Measurements from ENCODE around the gene TNS2. TPM values are rescaled to one million over a fixed set of nuclear protein-coding genes. Genes with fewer than 3 reads are reported as not detected.
A peak's percentile ranks its signal among the peaks of the same experiment; 100 is the strongest.
"Not testable (repeated sequence)": the region's sequence is repeated elsewhere in the genome, so short reads cannot be mapped to it uniquely, and the experiment has no call there.

Gene TNS2
- total RNA-seq, 2 experiments from 2014 or later: 2.3 to 3.0 TPM

GRCh38 chr12:53006810-53007309 lies 43.0 kb upstream of the TNS2 start:
- ATAC-seq (ENCODE audit: poor library complexity): peak; percentile 27
- ChIA-PET CTCF (interaction anchor here (0.8 to 1.3 kb wide), 3 partner anchors 12 to 981 kb away, joined by 3 to 5 read pairs (median 4); no protein-coding TSS in a partner anchor), POLR2A (interaction anchor here (0.8 to 1.8 kb wide), 15 partner anchors 15 to 1789 kb away, joined by 4 to 20 read pairs (median 5); partner anchors contain the start of genes DAZAP2, MAP3K12, PFDN5 and POU6F1)
- Mint-ChIP-seq H3K9me3 (no peaks in the 10 kb centered on the region), H3K36me3 (ENCODE audit: low read depth) (peaks cover 45% of the 10 kb centered on the region), H3K27ac (peak overlapping the region; percentile 99), H3K4me1 (ENCODE audit: low read depth) (peaks cover 64% of the 10 kb centered on the region), H3K4me3 (peak overlapping the region; percentile 99), H3K27me3 (no peaks in the 10 kb centered on the region)
- peak; percentile 61 to 90 (median 74) for DNase-seq
- no peak for TF ChIP-seq CTCF (IDR thresholded peaks at IDR 0.05)
- Histone ChIP-seq H3K36me3 (ENCODE audit: insufficient read depth, low read length) (peaks cover 29% of the 10 kb centered on the region), H3K4me1 (ENCODE audit: insufficient read depth, low read length) (peaks cover 53% of the 10 kb centered on the region), H3K27me3 (ENCODE audit: control insufficient read depth in 1 of 2, insufficient read depth in 2 of 2, low read length in 2 of 2) (no peaks in the 10 kb centered on the region), H3K9me3 (ENCODE audit: control insufficient read depth in 1 of 2, insufficient read depth in 1 of 2, low read length in 2 of 2) (no peaks in the 10 kb centered on the region), H3K4me3 (ENCODE audit: low read length) (peak overlapping the region; percentile 100), H3K27ac (ENCODE audit: low read depth in 1 of 2, low read length in 2 of 2) (peak overlapping the region; percentile 90 to 97)
- intact Hi-C loops (cut with DNase I, micrococcal nuclease): loop anchor here in 1 of 2 experiments (5.0 to 10.0 kb wide), 5 partner anchors 40 to 982 kb away; partner anchors contain the start of genes CALCOCO1, MYG1, PCBP2 and PFDN5

GRCh38 chr12:53007343-53007742 lies 42.5 kb upstream of the TNS2 start:
- DNase-seq: no peak
- no peak for TF ChIP-seq CTCF (IDR thresholded peaks at IDR 0.05)
- Mint-ChIP-seq H3K4me3 (peak overlapping the region; percentile 99), H3K27me3 (no peaks in the 10 kb centered on the region), H3K36me3 (ENCODE audit: low read depth) (peaks cover 47% of the 10 kb centered on the region), H3K9me3 (no peaks in the 10 kb centered on the region), H3K4me1 (ENCODE audit: low read depth) (peaks cover 67% of the 10 kb centered on the region), H3K27ac (peak overlapping the region; percentile 99)
- CTCF ChIA-PET: interaction anchor here (0.9 kb wide), 1 partner anchor 41 kb away, joined by 5 read pairs; no protein-coding TSS in a partner anchor
- Histone ChIP-seq H3K36me3 (ENCODE audit: insufficient read depth, low read length) (peaks cover 29% of the 10 kb centered on the region), H3K27me3 (ENCODE audit: control insufficient read depth in 1 of 2, insufficient read depth in 2 of 2, low read length in 2 of 2) (no peaks in the 10 kb centered on the region), H3K9me3 (ENCODE audit: control insufficient read depth in 1 of 2, insufficient read depth in 1 of 2, low read length in 2 of 2) (no peaks in the 10 kb centered on the region), H3K27ac (ENCODE audit: low read depth in 1 of 2, low read length in 2 of 2) (no peak overlapping the region), H3K4me1 (ENCODE audit: insufficient read depth, low read length) (peaks cover 56% of the 10 kb centered on the region), H3K4me3 (ENCODE audit: low read length) (peak overlapping the region; percentile 100)
- intact Hi-C loops (cut with DNase I, micrococcal nuclease): loop anchor here in 1 of 2 experiments (5.0 to 10.0 kb wide), 5 partner anchors 40 to 983 kb away; partner anchors contain the start of genes CALCOCO1, MYG1, PCBP2 and PFDN5
- no peak for ATAC-seq (ENCODE audit: poor library complexity)
- POLR2A ChIA-PET: interaction anchor here (0.8 to 1.8 kb wide), 2 partner anchors 36 to 72 kb away, joined by 4 to 6 read pairs; partner anchors contain the start of gene SPRYD3

GRCh38 chr12:53008760-53009159 lies 41.1 kb upstream of the TNS2 start:
- H3K27me3 Mint-ChIP-seq; DNase-seq; H3K27ac ChIP-seq (ENCODE audit: low read depth in 1 of 2, low read length in 2 of 2); H3K4me3 ChIP-seq (ENCODE audit: low read length); POLR2A ChIA-PET; CTCF ChIA-PET; ATAC-seq (ENCODE audit: poor library complexity); H3K9me3 Mint-ChIP-seq; H3K9me3 ChIP-seq (ENCODE audit: control insufficient read depth in 1 of 2, insufficient read depth in 1 of 2, low read length in 2 of 2); H3K27me3 ChIP-seq (ENCODE audit: control insufficient read depth in 1 of 2, insufficient read depth in 2 of 2, low read length in 2 of 2): not testable (repeated sequence)
- peak overlapping the region; percentile 55 for H3K27ac Mint-ChIP-seq
- peak overlapping the region; percentile 69 for H3K4me3 Mint-ChIP-seq
- peaks cover 73% of the 10 kb centered on the region for H3K4me1 Mint-ChIP-seq (ENCODE audit: low read depth)
- intact Hi-C loops (cut with DNase I, micrococcal nuclease): loop anchor here in 1 of 2 experiments (5.0 to 10.0 kb wide), 5 partner anchors 39 to 984 kb away; partner anchors contain the start of genes CALCOCO1, MYG1, PCBP2 and PFDN5
- peaks cover 60% of the 10 kb centered on the region for H3K4me1 ChIP-seq (ENCODE audit: insufficient read depth, low read length)
- peaks cover 54% of the 10 kb centered on the region for H3K36me3 Mint-ChIP-seq (ENCODE audit: low read depth)
- H3K36me3 ChIP-seq (ENCODE audit: insufficient read depth, low read length): peaks cover 29% of the 10 kb centered on the region
